Measurements from ENCODE around the gene TIAM1.

The TIAM1 gene

GRCh38 chr21:31356440-31356839 lies 12.4 kb upstream of the TIAM1 start:
- Histone ChIP-seq H3K27ac (ENCODE audit: low read depth, low read length) (no peak overlapping the region), H2AFZ (ENCODE audit: low read depth, low read length, severe bottlenecking) (no peak overlapping the region), H4K20me1 (ENCODE audit: low read depth, low read length) (peaks cover 6% of the 10 kb centered on the region; the same call in 1 of the 2 replicates), H3K9me3 (ENCODE audit: insufficient read depth, low read length) (no peaks in the 10 kb centered on the region), H3K27me3 (ENCODE audit: low read length) (no peaks in the 10 kb centered on the region), H3K4me3 (ENCODE audit: insufficient read depth, low read length, poor library complexity, severe bottlenecking) (no peak overlapping the region), H3K9me2 (replicated peaks; ENCODE audit: insufficient read depth, low read length) (no peaks in the 10 kb centered on the region), H3F3A (ENCODE audit: insufficient read depth) (no peaks in the 10 kb centered on the region), H3K79me2 (ENCODE audit: insufficient read depth, low read length) (no peaks in the 10 kb centered on the region), H3K36me3 (ENCODE audit: low read length) (no peaks in the 10 kb centered on the region), H3K9ac (ENCODE audit: low read length) (no peak overlapping the region), H3K4me2 (ENCODE audit: low read depth, low read length, poor library complexity, severe bottlenecking) (no peak overlapping the region)
- TF ChIP-seq, protein P1, sequence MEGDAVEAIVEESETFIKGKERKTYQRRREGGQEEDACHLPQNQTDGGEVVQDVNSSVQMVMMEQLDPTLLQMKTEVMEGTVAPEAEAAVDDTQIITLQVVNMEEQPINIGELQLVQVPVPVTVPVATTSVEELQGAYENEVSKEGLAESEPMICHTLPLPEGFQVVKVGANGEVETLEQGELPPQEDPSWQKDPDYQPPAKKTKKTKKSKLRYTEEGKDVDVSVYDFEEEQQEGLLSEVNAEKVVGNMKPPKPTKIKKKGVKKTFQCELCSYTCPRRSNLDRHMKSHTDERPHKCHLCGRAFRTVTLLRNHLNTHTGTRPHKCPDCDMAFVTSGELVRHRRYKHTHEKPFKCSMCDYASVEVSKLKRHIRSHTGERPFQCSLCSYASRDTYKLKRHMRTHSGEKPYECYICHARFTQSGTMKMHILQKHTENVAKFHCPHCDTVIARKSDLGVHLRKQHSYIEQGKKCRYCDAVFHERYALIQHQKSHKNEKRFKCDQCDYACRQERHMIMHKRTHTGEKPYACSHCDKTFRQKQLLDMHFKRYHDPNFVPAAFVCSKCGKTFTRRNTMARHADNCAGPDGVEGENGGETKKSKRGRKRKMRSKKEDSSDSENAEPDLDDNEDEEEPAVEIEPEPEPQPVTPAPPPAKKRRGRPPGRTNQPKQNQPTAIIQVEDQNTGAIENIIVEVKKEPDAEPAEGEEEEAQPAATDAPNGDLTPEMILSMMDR (IDR thresholded peaks at IDR 0.05; ENCODE audit: insufficient read depth, low read length, poor library complexity, severe bottlenecking), result no peak
- TF ChIP-seq EZH2phosphoT487 (conservative IDR thresholded peaks at IDR 0.05; ENCODE audit: low read length), result no peak

GRCh38 chr21:31354604-31355443 lies 10.8 kb upstream of the TIAM1 start:
- no peak for TF ChIP-seq EZH2phosphoT487 (conservative IDR thresholded peaks at IDR 0.05; ENCODE audit: low read length)
- TF ChIP-seq, protein P1 (IDR thresholded peaks at IDR 0.05; ENCODE audit: insufficient read depth, low read length, poor library complexity, severe bottlenecking), result no peak
- Histone ChIP-seq H3K4me3 (ENCODE audit: insufficient read depth, low read length, poor library complexity, severe bottlenecking) (no peak overlapping the region), H3K9me3 (ENCODE audit: insufficient read depth, low read length) (no peaks in the 10 kb centered on the region), H2AFZ (ENCODE audit: low read depth, low read length, severe bottlenecking) (no peak overlapping the region), H4K20me1 (ENCODE audit: low read depth, low read length) (peaks cover 6% of the 10 kb centered on the region; the same call in 1 of the 2 replicates), H3F3A (ENCODE audit: insufficient read depth) (no peaks in the 10 kb centered on the region), H3K79me2 (ENCODE audit: insufficient read depth, low read length) (no peaks in the 10 kb centered on the region), H3K9ac (ENCODE audit: low read length) (no peak overlapping the region), H3K4me2 (ENCODE audit: low read depth, low read length, poor library complexity, severe bottlenecking) (no peak overlapping the region), H3K27ac (ENCODE audit: low read depth, low read length) (no peak overlapping the region), H3K36me3 (ENCODE audit: low read length) (no peaks in the 10 kb centered on the region), H3K9me2 (replicated peaks; ENCODE audit: insufficient read depth, low read length) (no peaks in the 10 kb centered on the region), H3K27me3 (ENCODE audit: low read length) (no peaks in the 10 kb centered on the region)

DNA sequence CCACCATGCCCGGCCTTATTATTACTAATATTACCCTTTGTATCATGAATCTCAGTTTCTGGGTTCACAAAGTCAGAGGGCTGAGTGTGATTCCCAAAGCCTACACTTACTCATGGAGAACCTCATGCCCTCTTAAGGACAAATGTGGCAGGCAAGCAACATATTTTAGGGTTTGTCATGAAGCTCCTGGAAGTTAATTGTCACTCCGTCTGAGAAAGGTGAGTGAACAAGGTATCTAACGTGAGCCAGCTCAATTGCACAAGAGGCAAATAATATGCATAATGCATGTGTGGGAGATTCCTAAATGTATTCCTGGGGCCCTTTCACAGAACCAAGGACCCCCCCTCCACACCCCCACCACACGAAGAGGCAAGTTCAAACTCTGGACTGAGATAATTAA lies 10.1 kb upstream of the TIAM1 start:
- Histone ChIP-seq H3K9me2 (replicated peaks; ENCODE audit: insufficient read depth, low read length) (no peaks in the 10 kb centered on the region), H2AFZ (ENCODE audit: low read depth, low read length, severe bottlenecking) (no peak overlapping the region), H3K9ac (ENCODE audit: low read length) (no peak overlapping the region), H3K27me3 (ENCODE audit: low read length) (no peaks in the 10 kb centered on the region), H3K27ac (ENCODE audit: low read depth, low read length) (no peak overlapping the region), H4K20me1 (ENCODE audit: low read depth, low read length) (peaks cover 6% of the 10 kb centered on the region; the same call in 1 of the 2 replicates), H3K36me3 (ENCODE audit: low read length) (no peaks in the 10 kb centered on the region), H3K4me2 (ENCODE audit: low read depth, low read length, poor library complexity, severe bottlenecking) (no peak overlapping the region), H3K9me3 (ENCODE audit: insufficient read depth, low read length) (no peaks in the 10 kb centered on the region), H3K4me3 (ENCODE audit: insufficient read depth, low read length, poor library complexity, severe bottlenecking) (no peak overlapping the region), H3K79me2 (ENCODE audit: insufficient read depth, low read length) (no peaks in the 10 kb centered on the region), H3F3A (ENCODE audit: insufficient read depth) (no peaks in the 10 kb centered on the region)
- TF ChIP-seq, protein P1 (IDR thresholded peaks at IDR 0.05; ENCODE audit: insufficient read depth, low read length, poor library complexity, severe bottlenecking), result no peak
- TF ChIP-seq EZH2phosphoT487 (conservative IDR thresholded peaks at IDR 0.05; ENCODE audit: low read length), result no peak

Measured in SU-DHL-6 (cell line).